ENCODE results near the gene RSPH9. TPM values are rescaled to one million over a fixed set of nuclear protein-coding genes. Genes with fewer than 3 reads are reported as not detected.
A peak's percentile ranks its signal among the peaks of the same experiment; 100 is the strongest.

RSPH9 gene
- polyA plus RNA-seq, 3 donors = 0.05 to 0.52 (median 0.13) TPM

DNA sequence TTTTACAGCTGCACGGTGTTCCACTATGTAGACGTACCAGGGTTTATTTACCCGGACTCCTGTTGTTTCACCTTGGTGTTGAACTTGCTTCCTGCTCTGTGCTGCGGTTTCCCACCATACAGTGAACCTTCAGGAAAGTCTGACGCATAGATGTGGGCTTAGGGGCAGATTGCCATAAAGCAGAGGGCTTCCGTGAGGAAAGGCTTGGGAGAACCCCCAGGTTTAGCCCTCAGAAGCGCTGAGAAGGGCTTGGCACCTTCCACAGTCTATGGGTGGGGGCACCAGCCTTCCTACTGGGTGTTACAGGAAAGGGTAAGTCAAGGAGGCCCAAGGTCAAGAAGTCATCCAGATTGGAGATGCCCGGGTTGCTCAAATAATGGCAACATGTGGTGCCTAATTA lies 62.0 kb downstream of the RSPH9 start:
- Mint-ChIP-seq H3K4me1 (peaks cover 71% of the 10 kb centered on the region), H3K9me3 (peaks cover 0 to 4% (median 0%) of the 10 kb centered on the region in 7 donors), H3K27ac (peak overlapping the region in 4 of 7 donors; percentile 30 to 89 (median 67)), H3K36me3 (peaks cover 0 to 6% of the 10 kb centered on the region in 2 donors), H3K27me3 (ENCODE audit: low read depth in 3 of 3) (peaks cover 6 to 21% (median 15%) of the 10 kb centered on the region in 3 donors), H3K4me3 (peak overlapping the region in 1 of 2 donors; percentile 45)
- Histone ChIP-seq H3K79me2 (ENCODE audit: insufficient read depth, low read length) (no peaks in the 10 kb centered on the region), H4K20me1 (ENCODE audit: insufficient read depth, low read length) (no peaks in the 10 kb centered on the region), H3K4me1 (ENCODE audit: control insufficient read depth in 1 of 2, insufficient read depth in 2 of 2, low read length in 2 of 2) (peaks cover 55 to 76% of the 10 kb centered on the region in 2 donors), H3K9ac (ENCODE audit: insufficient read depth, low read length, poor library complexity, severe bottlenecking) (no peak overlapping the region), H3K4me3 (replicated peaks in 1 of 3; ENCODE audit: low read depth in 2 of 3, low read length in 3 of 3) (peak overlapping the region in 1 of 3 experiments; percentile 19), H3K27me3 (ENCODE audit: control insufficient read depth in 2 of 2, insufficient read depth in 2 of 2, low read length in 2 of 2) (peaks cover 0 to 10% of the 10 kb centered on the region in 2 donors), H3K4me2 (replicated peaks; ENCODE audit: extremely low read depth, low read length, poor library complexity, severe bottlenecking) (no peak overlapping the region), H3K27ac (ENCODE audit: low read depth in 1 of 2, low read length in 2 of 2) (no peak overlapping the region), H3K9me3 (replicated peaks in 1 of 2; ENCODE audit: control insufficient read depth in 1 of 2, insufficient read depth in 1 of 2, low read length in 2 of 2) (no peaks in the 10 kb centered on the region), H2AFZ (ENCODE audit: insufficient read depth, low read depth, low read length, poor library complexity, severe bottlenecking) (no peak overlapping the region), H3K36me3 (replicated peaks in 1 of 2; ENCODE audit: control insufficient read depth in 1 of 2, insufficient read depth in 2 of 2, low read length in 2 of 2) (no peaks in the 10 kb centered on the region)
- intact Hi-C loops (cut with micrococcal nuclease) = loop anchor here in 1 of 2 donors (2.0 kb wide), 1 partner anchor 18 kb away; no protein-coding TSS in a partner anchor
- 86% methylated on average over 7 of the region's 8 CpGs for WGBS (ENCODE audit: insufficient coverage)
- DNase-seq = no peak
- TF ChIP-seq, protein P1, sequence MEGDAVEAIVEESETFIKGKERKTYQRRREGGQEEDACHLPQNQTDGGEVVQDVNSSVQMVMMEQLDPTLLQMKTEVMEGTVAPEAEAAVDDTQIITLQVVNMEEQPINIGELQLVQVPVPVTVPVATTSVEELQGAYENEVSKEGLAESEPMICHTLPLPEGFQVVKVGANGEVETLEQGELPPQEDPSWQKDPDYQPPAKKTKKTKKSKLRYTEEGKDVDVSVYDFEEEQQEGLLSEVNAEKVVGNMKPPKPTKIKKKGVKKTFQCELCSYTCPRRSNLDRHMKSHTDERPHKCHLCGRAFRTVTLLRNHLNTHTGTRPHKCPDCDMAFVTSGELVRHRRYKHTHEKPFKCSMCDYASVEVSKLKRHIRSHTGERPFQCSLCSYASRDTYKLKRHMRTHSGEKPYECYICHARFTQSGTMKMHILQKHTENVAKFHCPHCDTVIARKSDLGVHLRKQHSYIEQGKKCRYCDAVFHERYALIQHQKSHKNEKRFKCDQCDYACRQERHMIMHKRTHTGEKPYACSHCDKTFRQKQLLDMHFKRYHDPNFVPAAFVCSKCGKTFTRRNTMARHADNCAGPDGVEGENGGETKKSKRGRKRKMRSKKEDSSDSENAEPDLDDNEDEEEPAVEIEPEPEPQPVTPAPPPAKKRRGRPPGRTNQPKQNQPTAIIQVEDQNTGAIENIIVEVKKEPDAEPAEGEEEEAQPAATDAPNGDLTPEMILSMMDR (IDR thresholded peaks at IDR 0.05) = no peak

DNA sequence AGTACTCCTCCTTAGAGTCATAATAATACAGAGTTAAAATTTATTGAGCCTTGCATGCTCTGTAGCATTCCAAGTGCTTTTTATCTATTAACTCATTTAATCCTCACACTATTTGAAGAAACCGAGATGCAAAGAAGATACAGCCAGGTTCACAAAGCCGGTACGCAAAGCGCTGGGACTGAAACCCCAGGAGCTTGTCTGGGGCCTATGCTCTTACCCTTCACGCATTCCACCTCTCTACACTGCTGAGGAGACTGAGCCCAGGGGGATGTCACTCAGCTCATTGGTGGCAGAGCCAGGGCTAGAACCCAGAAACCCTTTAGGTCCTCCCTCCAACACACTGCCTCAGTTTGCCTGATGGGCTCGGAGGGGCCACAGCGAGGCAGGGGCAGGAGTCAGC lies 62.4 kb downstream of the RSPH9 start:
- intact Hi-C loops (cut with micrococcal nuclease) = loop anchor here in 1 of 2 donors (2.0 kb wide), 1 partner anchor 18 kb away; no protein-coding TSS in a partner anchor
- peaks cover 53 to 74% of the 10 kb centered on the region in 2 donors for H3K4me1 ChIP-seq (ENCODE audit: control insufficient read depth in 1 of 2, insufficient read depth in 2 of 2, low read length in 2 of 2)
- no peak overlapping the region for H3K4me3 Mint-ChIP-seq
- peaks cover 0 to 6% of the 10 kb centered on the region in 2 donors for H3K27me3 ChIP-seq (ENCODE audit: control insufficient read depth in 2 of 2, insufficient read depth in 2 of 2, low read length in 2 of 2)
- H3K9me3 Mint-ChIP-seq = peaks cover 0 to 4% (median 0%) of the 10 kb centered on the region in 7 donors
- no peak overlapping the region for H3K9ac ChIP-seq (ENCODE audit: insufficient read depth, low read length, poor library complexity, severe bottlenecking)
- peaks cover 7 to 25% (median 16%) of the 10 kb centered on the region in 3 donors for H3K27me3 Mint-ChIP-seq (ENCODE audit: low read depth in 3 of 3)
- WGBS (ENCODE audit: insufficient coverage) = 100% methylated on average over 4 of the region's 7 CpGs
- no peaks in the 10 kb centered on the region for H3K36me3 ChIP-seq (replicated peaks in 1 of 2; ENCODE audit: control insufficient read depth in 1 of 2, insufficient read depth in 2 of 2, low read length in 2 of 2)
- H2AFZ ChIP-seq (ENCODE audit: insufficient read depth, low read depth, low read length, poor library complexity, severe bottlenecking) = no peak overlapping the region
- peaks cover 0 to 6% of the 10 kb centered on the region in 2 donors for H3K36me3 Mint-ChIP-seq
- TF ChIP-seq, protein P1 (IDR thresholded peaks at IDR 0.05) = no peak
- no peak for DNase-seq
- H3K4me1 Mint-ChIP-seq = peaks cover 69% of the 10 kb centered on the region
- H3K4me2 ChIP-seq (replicated peaks; ENCODE audit: extremely low read depth, low read length, poor library complexity, severe bottlenecking) = no peak overlapping the region
- no peaks in the 10 kb centered on the region for H3K9me3 ChIP-seq (replicated peaks in 1 of 2; ENCODE audit: control insufficient read depth in 1 of 2, insufficient read depth in 1 of 2, low read length in 2 of 2)
- no peaks in the 10 kb centered on the region for H3K79me2 ChIP-seq (ENCODE audit: insufficient read depth, low read length)
- H4K20me1 ChIP-seq (ENCODE audit: insufficient read depth, low read length) = no peaks in the 10 kb centered on the region
- no peak overlapping the region for H3K27ac ChIP-seq (ENCODE audit: low read depth in 1 of 2, low read length in 2 of 2)
- peak overlapping the region in 2 of 7 donors; percentile 72 to 89 for H3K27ac Mint-ChIP-seq
- no peak overlapping the region for H3K4me3 ChIP-seq (replicated peaks in 1 of 3; ENCODE audit: low read depth in 2 of 3, low read length in 3 of 3)
